Osteocyte (in vitro differentiated cells): ENCODE measurements around the gene BANP. TPM values are rescaled to one million over a fixed set of nuclear protein-coding genes. Genes with fewer than 3 reads are reported as not detected.

ENCODE experiments used
- DNase-seq: peaks from one replicate; pipeline ENCODE4 v3.0.0; 2021; ENCODE audit warnings: mixed read lengths; ENCODE audit not compliant: unreplicated experiment; ENCODE audit errors: extremely low spot score
- H3K27ac Mint-ChIP-seq: one replicate; pipeline ENCODE4 v1.8.0; 2021; ENCODE audit warnings: mild to moderate bottlenecking, mixed read lengths; ENCODE audit not compliant: unreplicated experiment
- H3K27me3 Mint-ChIP-seq: one replicate; pipeline ENCODE4 v1.8.0; 2021; ENCODE audit warnings: mixed read lengths; ENCODE audit not compliant: unreplicated experiment
- H3K36me3 Mint-ChIP-seq: one replicate; pipeline ENCODE4 v1.8.0; 2021; ENCODE audit warnings: mixed read lengths; ENCODE audit not compliant: unreplicated experiment
- H3K4me1 Mint-ChIP-seq: one replicate; pipeline ENCODE4 v1.8.0; 2021; ENCODE audit warnings: mixed read lengths; ENCODE audit not compliant: unreplicated experiment
- H3K4me3 Mint-ChIP-seq: one replicate; pipeline ENCODE4 v1.8.0; 2021; ENCODE audit warnings: mild to moderate bottlenecking, moderate library complexity, mixed read lengths; ENCODE audit not compliant: unreplicated experiment
- H3K9me3 Mint-ChIP-seq: one replicate; pipeline ENCODE4 v1.8.0; 2021; ENCODE audit warnings: mixed read lengths; ENCODE audit not compliant: unreplicated experiment
- CTCF ChIP-seq: fragments of 200-600 bp; sonication (generic); IDR thresholded peaks from 2 replicates; pipeline ENCODE4 v1.5.0; 2021; ENCODE audit warnings: antibody characterized with exemption, mild to moderate bottlenecking, moderate library complexity
- total RNA-seq: library from RNA; stranded (reverse); gene quantifications from 2 replicates; pipeline ENCODE4 v1.2.1, GENCODE V29; 2021

The BANP gene
- total RNA-seq, 1 donor from 2014 or later = 20.5 TPM

- H3K4me1 Mint-ChIP-seq = peaks cover 12% of the 10 kb centered on the region
- peaks cover 26% of the 10 kb centered on the region for H3K27me3 Mint-ChIP-seq
- no peak overlapping the region for H3K4me3 Mint-ChIP-seq
- no peak for TF ChIP-seq CTCF
- H3K36me3 Mint-ChIP-seq = no peaks in the 10 kb centered on the region
- no peaks in the 10 kb centered on the region for H3K9me3 Mint-ChIP-seq
- H3K27ac Mint-ChIP-seq = no peak overlapping the region
- no peak for DNase-seq
Observed at GRCh38 chr16:87921236-87921773, 29.9 kb upstream of the BANP start.

- Mint-ChIP-seq H3K9me3 (no peaks in the 10 kb centered on the region), H3K4me1 (peaks cover 12% of the 10 kb centered on the region), H3K27me3 (peaks cover 32% of the 10 kb centered on the region), H3K27ac (no peak overlapping the region), H3K36me3 (no peaks in the 10 kb centered on the region), H3K4me3 (no peak overlapping the region)
- DNase-seq = no peak
- TF ChIP-seq CTCF = no peak
Observed at GRCh38 chr16:87922250-87922871, 28.9 kb upstream of the BANP start.

DNA sequence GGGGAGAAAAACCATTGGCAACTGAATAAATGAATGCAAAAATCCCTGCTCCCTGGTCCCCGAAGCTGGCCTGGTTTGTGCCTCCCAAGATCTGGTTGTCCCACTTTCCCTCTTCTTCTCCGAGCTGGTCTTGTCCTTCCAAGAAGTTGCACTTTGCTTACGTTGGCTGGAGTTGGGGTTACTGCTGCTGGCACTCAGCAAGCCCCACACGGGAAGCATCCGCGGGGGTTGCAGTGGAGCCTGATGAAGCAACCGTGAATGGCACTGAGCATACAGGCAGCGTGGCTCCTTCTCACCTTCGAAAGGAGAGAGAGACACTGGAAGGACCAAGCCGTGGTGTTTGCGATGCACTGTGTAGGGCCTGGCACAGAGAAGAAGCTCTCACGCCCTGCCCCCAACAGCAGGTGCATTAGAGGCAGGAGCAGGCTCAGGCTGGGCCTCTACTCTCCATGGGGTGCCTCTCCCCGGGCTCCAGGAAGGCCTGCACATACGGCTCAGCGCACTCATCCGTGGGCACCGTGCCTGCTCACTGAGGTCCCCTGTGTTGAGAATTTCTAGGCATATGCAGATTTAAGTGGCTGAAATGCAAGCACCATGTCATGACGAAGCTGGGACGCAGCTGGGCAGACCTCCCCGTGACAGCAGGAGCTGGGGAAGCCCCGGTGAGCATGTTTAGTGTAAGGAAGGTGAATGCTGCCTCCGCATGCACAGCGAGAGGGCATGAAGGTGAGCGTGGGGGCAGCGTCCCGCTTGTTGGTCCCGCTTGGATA, 27.0 kb upstream of the BANP start:
- DNase-seq = no peak
- no peaks in the 10 kb centered on the region for H3K9me3 Mint-ChIP-seq
- H3K27ac Mint-ChIP-seq = no peak overlapping the region
- TF ChIP-seq CTCF = no peak
- H3K27me3 Mint-ChIP-seq = peaks cover 26% of the 10 kb centered on the region
- no peaks in the 10 kb centered on the region for H3K36me3 Mint-ChIP-seq
- H3K4me3 Mint-ChIP-seq = no peak overlapping the region
- H3K4me1 Mint-ChIP-seq = peaks cover 9% of the 10 kb centered on the region

DNA sequence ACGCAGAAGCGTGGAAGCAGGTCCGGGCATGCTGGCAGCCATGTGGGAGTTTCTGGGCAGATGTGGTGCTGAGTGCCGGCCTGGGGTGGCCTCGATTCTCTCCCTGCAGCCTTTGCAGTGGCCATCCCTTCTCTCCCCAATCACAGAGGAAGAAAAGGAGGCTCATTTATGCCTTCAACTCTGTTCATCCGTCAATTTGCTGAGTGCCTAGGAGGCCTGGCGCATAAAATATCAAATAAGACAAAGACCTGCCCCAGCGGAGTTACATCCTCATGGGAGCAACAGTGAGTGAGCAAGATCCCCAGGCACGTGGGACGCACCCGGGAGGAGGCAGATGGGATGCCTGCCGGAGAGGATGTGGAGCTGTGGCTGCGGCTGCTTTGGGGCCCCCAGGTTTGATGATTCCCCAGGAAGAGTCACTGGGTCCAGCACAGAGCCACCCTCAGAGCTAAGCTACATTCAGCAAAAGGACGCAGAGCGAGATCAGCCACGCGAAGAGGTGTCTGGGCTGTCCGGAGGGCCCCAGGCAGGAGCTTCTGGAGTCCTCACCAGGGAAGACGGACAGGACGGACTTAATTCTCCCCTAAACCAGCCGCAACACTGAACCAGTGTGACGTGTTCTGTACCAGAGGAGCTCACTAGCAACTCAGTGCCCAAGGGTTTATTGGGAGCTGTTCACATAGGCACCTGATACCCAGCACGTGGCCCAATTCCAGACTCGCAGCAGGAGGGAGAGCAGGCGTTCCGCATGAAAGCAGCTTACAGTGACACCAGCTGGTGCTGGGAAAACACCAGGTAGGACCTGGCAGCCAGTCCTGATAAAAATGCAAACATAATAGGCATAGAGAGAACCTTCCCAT, 26.2 kb upstream of the BANP start:
- Mint-ChIP-seq H3K4me1 (peaks cover 13% of the 10 kb centered on the region), H3K27me3 (peaks cover 26% of the 10 kb centered on the region), H3K9me3 (no peaks in the 10 kb centered on the region), H3K36me3 (no peaks in the 10 kb centered on the region), H3K4me3 (no peak overlapping the region), H3K27ac (peak overlapping the region; percentile 18)
- TF ChIP-seq CTCF = no peak
- DNase-seq = no peak
